OCI-LY7 (cell line): Measurements from ENCODE around the gene BHLHA15. TPM values are rescaled to one million over a fixed set of nuclear protein-coding genes. Genes with fewer than 3 reads are reported as not detected.
A peak's percentile ranks its signal among the peaks of the same experiment; 100 is the strongest.

Experiments
- Bru-seq: library from RNA; stranded (reverse); fragments of 400-500 nt; gene quantifications from one replicate; lab custom pipeline; 2021; lab: Mats Ljungman, UMichigan
- BruChase-seq, 2 experiments: library from RNA; stranded (reverse); fragments of 400-500 nt; gene quantifications; one replicate each; lab custom pipeline; 2021; lab: Mats Ljungman, UMichigan
- BruUV-seq: library from RNA; stranded (reverse); fragments of 400-500 nt; replicated peaks from 2 replicates; lab custom pipeline; 2021; lab: Mats Ljungman, UMichigan
- CTCF ChIA-PET: fragments of 300-600 bp; sonication (Branson Sonifier 250); formaldehyde crosslinking; loops from one replicate; lab custom pipeline; 2022; ENCODE audit warnings: antibody characterized with exemption; ENCODE audit not compliant: unreplicated experiment; lab: Charles Lee
- POLR2A ChIA-PET: fragments of 300-600 bp; sonication (Branson Sonifier 250); formaldehyde crosslinking; loops from one replicate; lab custom pipeline; 2022; ENCODE audit warnings: antibody characterized with exemption; lab: Charles Lee
- DNase-seq: peaks from one replicate; pipeline ENCODE4 v3.0.0-alpha.2; 2015; ENCODE audit warnings: low spot score
- H2AFZ ChIP-seq: fragments of 200-600 bp; sonication (generic), shearing (Covaris generic); 2 replicates; pipeline ENCODE4 v1.6.1; 2014; ENCODE audit warnings: mild to moderate bottlenecking, antibody characterized with exemption, low read length, moderate library complexity
- H3K27ac ChIP-seq: fragments of 200-600 bp; sonication (generic); 2 replicates; pipeline ENCODE4 v1.5.1; 2014; ENCODE audit warnings: mixed run types, low read depth, mild to moderate bottlenecking, moderate library complexity, low read length, inconsistent platforms; ENCODE audit not compliant: poor library complexity, severe bottlenecking
- H3K36me3 ChIP-seq: fragments of 200-600 bp; sonication (generic); 2 replicates; pipeline ENCODE4 v1.6.1; 2014; ENCODE audit warnings: mild to moderate bottlenecking, antibody characterized with exemption, low read length, moderate library complexity, mixed read lengths; ENCODE audit not compliant: insufficient read depth
- H3K4me1 ChIP-seq: fragments of 200-600 bp; sonication (generic); 2 replicates; pipeline ENCODE4 v1.5.1; 2014; ENCODE audit warnings: mild to moderate bottlenecking, low read length; ENCODE audit not compliant: insufficient read depth, poor library complexity, severe bottlenecking
- H3K4me2 ChIP-seq: fragments of 200-600 bp; sonication (generic); 2 replicates; pipeline ENCODE4 v1.6.1; 2014; ENCODE audit warnings: mild to moderate bottlenecking, low read length
- H3K4me3 ChIP-seq: fragments of 200-600 bp; sonication (generic); 2 replicates; pipeline ENCODE4 v1.5.1; 2014; ENCODE audit warnings: mild to moderate bottlenecking, low read depth, low read length; ENCODE audit not compliant: poor library complexity, severe bottlenecking
- H3K79me2 ChIP-seq: fragments of 200-600 bp; sonication (generic); 2 replicates; pipeline ENCODE4 v1.6.1; 2016; ENCODE audit warnings: low read depth, mild to moderate bottlenecking, low read length, moderate library complexity, mixed read lengths; ENCODE audit not compliant: insufficient read depth
- H3K9me2 ChIP-seq: fragments of 200-600 bp; sonication (generic); 2 replicates; pipeline ENCODE4 v1.6.1; 2016; ENCODE audit warnings: mild to moderate bottlenecking, low read length, mixed read lengths; ENCODE audit not compliant: insufficient read depth
- H3K9me3 ChIP-seq: fragments of 200-600 bp; sonication (generic); 2 replicates; pipeline ENCODE4 v1.6.1; 2014; ENCODE audit warnings: mild to moderate bottlenecking, mixed run types, low read length, mixed read lengths
- H4K20me1 ChIP-seq: fragments of 200-600 bp; sonication (generic); 2 replicates; pipeline ENCODE4 v1.6.1; 2014; ENCODE audit warnings: mild to moderate bottlenecking, antibody characterized with exemption, low read length, moderate library complexity, mixed read lengths; ENCODE audit not compliant: insufficient read depth
- EZH2phosphoT487 ChIP-seq: fragments of 200-600 bp; sonication (generic); IDR thresholded peaks from 2 replicates; pipeline ENCODE4 v1.6.1; 2018; ENCODE audit warnings: low read depth, borderline replicate concordance, mild to moderate bottlenecking, mixed run types, antibody characterized with exemption, low read length, moderate library complexity, mixed read lengths
- intact Hi-C: fragments of 100-400 bp; cut with micrococcal nuclease; formaldehyde crosslinking; loops from one replicate; pipeline ENCODE4 v1.10.0; 2022; ENCODE audit not compliant: unreplicated experiment
- long read RNA-seq: library from polyadenylated mRNA; stranded (forward); transcript quantifications from one replicate; pipeline ENCODE4 v2.0.0, GENCODE V29; 2022
- total RNA-seq, 2 experiments: library from RNA; depleted of rRNA in 1 of 2; stranded (reverse); fragments of >200 nt in 1 of 2; shearing (Covaris generic) in 1 of 2; gene quantifications; 2 replicates each; pipeline ENCODE4 v1.2.3, GENCODE V29; 2014 to 2022
- TF ChIP-seq, protein P1 (sequence below): fragments of 200-600 bp; sonication (generic); conservative IDR thresholded peaks from 2 replicates; pipeline ENCODE4 v1.5.1; 2014; ENCODE audit warnings: mild to moderate bottlenecking, antibody characterized with exemption, low read length, moderate library complexity, mixed read lengths

The BHLHA15 gene
- total RNA-seq (2014; rRNA removed; shearing (Covaris generic)) (0.69 and 1.2 TPM in 2 replicates), total RNA-seq (2022) (1.9 and 4.3 TPM in 2 replicates), Bru-seq, nascent RNA (percentile 26 among the genes with signal in this experiment), BruChase-seq, experiment 1, labeled RNA remaining after a 6-hour chase (percentile 20 among the genes with signal in this experiment), BruChase-seq, experiment 2, labeled RNA remaining after a 2-hour chase (percentile 32 among the genes with signal in this experiment)
- long read RNA-seq, transcript BHLHA15-202 (2 exons, 796 nt), result major isoform, 5 of 5 reads
- long read RNA-seq, partial matches to known transcripts, result 0 of 5 reads
- long read RNA-seq, other reads (novel, unspliced or antisense), result 0 of 5 reads

DNA sequence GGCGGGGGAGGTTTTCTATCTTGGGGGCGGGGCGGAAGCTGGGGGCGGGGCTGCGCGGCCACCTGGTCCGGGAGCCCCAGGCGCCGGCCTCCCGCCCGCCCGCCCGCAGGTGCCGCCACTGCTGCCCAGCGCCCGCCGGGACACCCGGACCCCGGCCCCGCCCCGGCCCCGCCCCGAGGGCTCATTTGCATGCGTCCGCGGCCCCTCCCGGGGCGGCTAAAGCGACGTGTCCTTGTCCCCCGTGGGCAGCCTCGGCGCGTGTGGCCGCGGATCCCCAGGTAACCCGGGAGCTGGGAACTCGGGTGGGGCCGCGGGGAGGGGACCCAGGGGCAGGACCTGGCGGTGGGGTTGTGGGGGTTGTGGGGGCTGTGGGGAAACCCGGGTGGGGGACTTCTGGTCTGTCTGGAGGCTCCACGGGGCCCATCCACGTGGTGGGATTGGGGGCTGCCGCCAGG lies at the start of gene BHLHA15:
TSS of gene BHLHA15 (plus strand) at position 219 of the 455 bp plus-strand sequence. CDS start 871 bp downstream, outside the sequence.
- Histone ChIP-seq H3K36me3 (peaks cover 9% of the 10 kb centered on the region; the same call in 1 of the 2 replicates), H2AFZ (no peak within 1 kb of the TSS), H3K4me1 (peaks cover 6% of the 10 kb centered on the region), H3K9me2 (no peaks in the 10 kb centered on the region), H3K9me3 (no peaks in the 10 kb centered on the region), H3K4me3 (peak within 1 kb of the TSS; percentile 56), H3K4me2 (peak within 1 kb of the TSS; percentile 53), H3K27ac (no peak within 1 kb of the TSS), H3K79me2 (no peaks in the 10 kb centered on the region), H4K20me1 (no peaks in the 10 kb centered on the region)
- no TSS peak for BruUV-seq
- intact Hi-C loops, result no loop called here
- TF ChIP-seq, protein P1, sequence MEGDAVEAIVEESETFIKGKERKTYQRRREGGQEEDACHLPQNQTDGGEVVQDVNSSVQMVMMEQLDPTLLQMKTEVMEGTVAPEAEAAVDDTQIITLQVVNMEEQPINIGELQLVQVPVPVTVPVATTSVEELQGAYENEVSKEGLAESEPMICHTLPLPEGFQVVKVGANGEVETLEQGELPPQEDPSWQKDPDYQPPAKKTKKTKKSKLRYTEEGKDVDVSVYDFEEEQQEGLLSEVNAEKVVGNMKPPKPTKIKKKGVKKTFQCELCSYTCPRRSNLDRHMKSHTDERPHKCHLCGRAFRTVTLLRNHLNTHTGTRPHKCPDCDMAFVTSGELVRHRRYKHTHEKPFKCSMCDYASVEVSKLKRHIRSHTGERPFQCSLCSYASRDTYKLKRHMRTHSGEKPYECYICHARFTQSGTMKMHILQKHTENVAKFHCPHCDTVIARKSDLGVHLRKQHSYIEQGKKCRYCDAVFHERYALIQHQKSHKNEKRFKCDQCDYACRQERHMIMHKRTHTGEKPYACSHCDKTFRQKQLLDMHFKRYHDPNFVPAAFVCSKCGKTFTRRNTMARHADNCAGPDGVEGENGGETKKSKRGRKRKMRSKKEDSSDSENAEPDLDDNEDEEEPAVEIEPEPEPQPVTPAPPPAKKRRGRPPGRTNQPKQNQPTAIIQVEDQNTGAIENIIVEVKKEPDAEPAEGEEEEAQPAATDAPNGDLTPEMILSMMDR, result no peak
- ChIA-PET CTCF (no interaction called here), POLR2A (no interaction called here)
- DNase-seq, result peak; percentile 59

GRCh38 chr7:98162758-98163157 lies 48.5 kb upstream of the BHLHA15 start:
- no TSS peak for BruUV-seq
- H3K4me3 ChIP-seq, result no peak overlapping the region
- peaks cover 3% of the 10 kb centered on the region for H3K4me1 ChIP-seq
- ChIA-PET CTCF (no interaction called here), POLR2A (interaction anchor here (0.6 to 1.6 kb wide), 4 partner anchors 17 to 456 kb away, joined by 3 to 4 read pairs (median 4); no protein-coding TSS in a partner anchor)
- DNase-seq, result peak; percentile 14
- no peaks in the 10 kb centered on the region for H3K79me2 ChIP-seq
- TF ChIP-seq EZH2phosphoT487, result no peak
- TF ChIP-seq, protein P1, result no peak
- no peaks in the 10 kb centered on the region for H3K9me3 ChIP-seq
- intact Hi-C loops, result no loop called here
- H3K9me2 ChIP-seq, result no peaks in the 10 kb centered on the region
- H3K27ac ChIP-seq, result no peak overlapping the region
- H2AFZ ChIP-seq, result no peak overlapping the region
- H4K20me1 ChIP-seq, result no peaks in the 10 kb centered on the region; the same call in 1 of the 2 replicates
- peaks cover 10% of the 10 kb centered on the region; the same call in 1 of the 2 replicates for H3K36me3 ChIP-seq
- H3K4me2 ChIP-seq, result no peak overlapping the region

- H2AFZ ChIP-seq, result no peak overlapping the region
- intact Hi-C loops, result no loop called here
- H3K9me3 ChIP-seq, result no peaks in the 10 kb centered on the region
- peaks cover 3% of the 10 kb centered on the region for H3K4me1 ChIP-seq
- no peaks in the 10 kb centered on the region for H3K79me2 ChIP-seq
- BruUV-seq, result no TSS peak
- no peak overlapping the region for H3K4me3 ChIP-seq
- H3K36me3 ChIP-seq, result peaks cover 7% of the 10 kb centered on the region; the same call in 1 of the 2 replicates
- no peak for TF ChIP-seq EZH2phosphoT487
- TF ChIP-seq, protein P1, result no peak
- no peak overlapping the region for H3K4me2 ChIP-seq
- ChIA-PET CTCF (no interaction called here), POLR2A (no interaction called here)
- no peaks in the 10 kb centered on the region for H3K9me2 ChIP-seq
- no peak for DNase-seq
- no peak overlapping the region for H3K27ac ChIP-seq
- no peaks in the 10 kb centered on the region; the same call in 1 of the 2 replicates for H4K20me1 ChIP-seq
Observed at GRCh38 chr7:98163269-98163668, 48.0 kb upstream of the BHLHA15 start.
